Measurements from ENCODE around the gene EFNA4. TPM values are rescaled to one million over a fixed set of nuclear protein-coding genes. Genes with fewer than 3 reads are reported as not detected.

The EFNA4 gene
- total and polyA plus RNA-seq, 9 of the 15 experiments (the other 6 are each of a cell fraction or from before 2014, with no cell fraction given): 0.68 to 7.4 (median 6.1) TPM

GRCh38 chr1:155050560-155051341 is 12.8 kb upstream of the EFNA4 start, which contains the start of gene ADAM15 (continued):
- TF ChIP-seq NR0B1 (IDR thresholded peaks at IDR 0.05; ENCODE audit: partially characterized antibody) (no peak), ZNF232 (CRISPR knock-in tag; IDR thresholded peaks at IDR 0.05) (no peak), ZNF436 (CRISPR knock-in tag; IDR thresholded peaks at IDR 0.05) (no peak), HDAC1 (IDR thresholded peaks at IDR 0.05) (peak in 1 of 2 experiments; percentile 73; a peak in 2 of 4 replicates), ZNF696 (CRISPR knock-in tag; conservative IDR thresholded peaks at IDR 0.05) (no peak), MTA1 (IDR thresholded peaks at IDR 0.05; ENCODE audit: borderline replicate concordance) (peak; percentile 26; the same call in 1 of the 2 replicates), STAT5B (CRISPR knock-in tag; IDR thresholded peaks at IDR 0.05) (no peak), RBM39 (optimal IDR thresholded peaks at IDR 0.05; ENCODE audit: low read depth, low read length) (no peak), HDAC3 (IDR thresholded peaks at IDR 0.05; ENCODE audit: borderline replicate concordance, partially characterized antibody) (no peak), RNF219 (CRISPR knock-in tag; IDR thresholded peaks at IDR 0.05) (no peak), NONO (IDR thresholded peaks at IDR 0.05; ENCODE audit: low read depth in 2 of 2, low read length in 1 of 2) (peak in 1 of 2 experiments; percentile 45; a peak in 1 of 4 replicates), DPF2 (IDR thresholded peaks at IDR 0.05) (peak; percentile 38; the same call in 1 of the 2 replicates), MAFG (tag; conservative IDR thresholded peaks at IDR 0.05) (no peak), TCF15 (CRISPR knock-in tag; IDR thresholded peaks at IDR 0.05) (no peak), RAD21 (CRISPR knock-in tag; conservative IDR thresholded peaks at IDR 0.05 in 1 of 2, IDR thresholded peaks at IDR 0.05 in 1 of 2) (peak in 1 of 2 experiments; percentile 60), NR2C1 (IDR thresholded peaks at IDR 0.05) (no peak), NR2C1 (tag; IDR thresholded peaks at IDR 0.05) (no peak), HNRNPK (IDR thresholded peaks at IDR 0.05; ENCODE audit: low read depth, low read length, poor library complexity, severe bottlenecking) (no peak), RFX7 (CRISPR knock-in tag; IDR thresholded peaks at IDR 0.05) (no peak), ZFP1 (CRISPR knock-in tag; IDR thresholded peaks at IDR 0.05) (no peak), TFAM (CRISPR knock-in tag; conservative IDR thresholded peaks at IDR 0.05) (no peak), THAP7 (CRISPR knock-in tag; IDR thresholded peaks at IDR 0.05) (no peak), ATF3 (IDR thresholded peaks at IDR 0.05) (no peak), ATF3 (CRISPR knock-in tag; conservative IDR thresholded peaks at IDR 0.05) (no peak; the same call in 1 of the 2 replicates)

All from K562 (cell line).